Vagina (tissue), 2 donors: ENCODE measurements around the gene PHOSPHO2. TPM values are rescaled to one million over a fixed set of nuclear protein-coding genes. Genes with fewer than 3 reads are reported as not detected.

Experiments
- DNase-seq, 2 donors: peaks; one replicate each; pipeline ENCODE4 v3.0.0-alpha.2; 2017; ENCODE audit errors: extremely low spot score in 2 of 2
- H3K27ac ChIP-seq: fragments of 200-600 bp; sonication (generic); one replicate; pipeline ENCODE4 v1.5.1; 2019
- H3K27me3 ChIP-seq: fragments of 200-600 bp; sonication (generic); one replicate; pipeline ENCODE4 v1.5.1; 2019
- H3K36me3 ChIP-seq, 2 donors: fragments of 200-600 bp; sonication (generic); one replicate each; pipeline ENCODE4 v1.5.1; 2017 to 2019
- H3K4me1 ChIP-seq: fragments of 200-600 bp; sonication (generic); one replicate; pipeline ENCODE4 v1.5.1; 2019
- H3K4me3 ChIP-seq, 2 donors: fragments of 200-600 bp; sonication (generic); 1 replicate in 1 of 2; 2 replicates in 1 of 2; pipeline ENCODE4 v1.5.1; 2016 to 2019
- H3K9me3 ChIP-seq: fragments of 200-600 bp; sonication (generic); one replicate; pipeline ENCODE4 v1.5.1; 2019
- CTCF ChIP-seq, 3 experiments: fragments of 450-650 bp in 2 of 3; fragments of 200-600 bp in 1 of 3; sonication (generic) in 1 of 3; IDR thresholded peaks; one replicate each; pipeline ENCODE4 v1.5.1; 2017 to 2019; ENCODE audit warnings: antibody characterized with exemption in 3 of 3, mild to moderate bottlenecking in 2 of 3, moderate library complexity in 2 of 3
- POLR2A ChIP-seq, 2 donors: fragments of 450-650 bp; IDR thresholded peaks; one replicate each; pipeline ENCODE4 v1.6.1; 2017; ENCODE audit warnings: antibody characterized with exemption in 2 of 2, mild to moderate bottlenecking in 2 of 2, moderate library complexity in 2 of 2
- POLR2AphosphoS5 ChIP-seq, 2 donors: sonication (generic); formaldehyde crosslinking; IDR thresholded peaks; one replicate each; pipeline ENCODE4 v1.9.0; 2017; ENCODE audit warnings: antibody characterized with exemption in 2 of 2, mild to moderate bottlenecking in 2 of 2, low read depth in 1 of 2; ENCODE audit not compliant: insufficient read depth in 1 of 2
- intact Hi-C: fragments of 100-400 bp; cut with DNase I; formaldehyde crosslinking; loops from one replicate; pipeline ENCODE4 v1.15.1; 2023
- total RNA-seq: library from RNA; depleted of rRNA; stranded (reverse); fragments of >200 nt; gene quantifications from one replicate; pipeline ENCODE4 v1.2.3, GENCODE V29; 2016

Gene PHOSPHO2
- total RNA-seq, 1 donor from 2014 or later = 4.7 TPM

- intact Hi-C loops = no loop called here
- H3K4me3 ChIP-seq = no peak overlapping the region
- TF ChIP-seq POLR2AphosphoS5 (IDR thresholded peaks at IDR 0.05; ENCODE audit: insufficient read depth in 1 of 2, low read depth in 1 of 2) = no peak
- no peak for TF ChIP-seq POLR2A (IDR thresholded peaks at IDR 0.05)
- TF ChIP-seq CTCF (IDR thresholded peaks at IDR 0.05) = no peak
These were observed 31.0 kb upstream of the PHOSPHO2 start for GRCh38 chr2:169663247-169663646.

GRCh38 chr2:169664600-169664977 is 29.7 kb upstream of the PHOSPHO2 start:
- H3K27ac ChIP-seq = no peak overlapping the region

More at GRCh38 chr2:169663247-169663646, 31.0 kb upstream of the PHOSPHO2 start:
- DNase-seq = no peak
- no peaks in the 10 kb centered on the region for H3K36me3 ChIP-seq
- no peaks in the 10 kb centered on the region for H3K4me1 ChIP-seq
- no peaks in the 10 kb centered on the region for H3K9me3 ChIP-seq
- H3K27ac ChIP-seq = no peak overlapping the region
- H3K27me3 ChIP-seq = no peaks in the 10 kb centered on the region

GRCh38 chr2:169664978-169665930 is 29.0 kb upstream of the PHOSPHO2 start:
- Histone ChIP-seq H3K27ac (no peak overlapping the region), H3K9me3 (no peaks in the 10 kb centered on the region), H3K4me3 (no peak overlapping the region), H3K27me3 (no peaks in the 10 kb centered on the region), H3K36me3 (no peaks in the 10 kb centered on the region), H3K4me1 (no peaks in the 10 kb centered on the region)
- DNase-seq = no peak
- intact Hi-C loops = no loop called here
- TF ChIP-seq CTCF (IDR thresholded peaks at IDR 0.05) (no peak), POLR2A (IDR thresholded peaks at IDR 0.05) (no peak), POLR2AphosphoS5 (IDR thresholded peaks at IDR 0.05; ENCODE audit: insufficient read depth in 1 of 2, low read depth in 1 of 2) (no peak)

More at GRCh38 chr2:169664600-169664977, 29.7 kb upstream of the PHOSPHO2 start:
- Histone ChIP-seq H3K36me3 (no peaks in the 10 kb centered on the region), H3K27me3 (no peaks in the 10 kb centered on the region), H3K4me1 (no peaks in the 10 kb centered on the region), H3K4me3 (no peak overlapping the region), H3K9me3 (no peaks in the 10 kb centered on the region)
- intact Hi-C loops = no loop called here
- TF ChIP-seq POLR2A (IDR thresholded peaks at IDR 0.05) = no peak
- no peak for TF ChIP-seq CTCF (IDR thresholded peaks at IDR 0.05)
- TF ChIP-seq POLR2AphosphoS5 (IDR thresholded peaks at IDR 0.05; ENCODE audit: insufficient read depth in 1 of 2, low read depth in 1 of 2) = no peak
- DNase-seq = no peak

GRCh38 chr2:169667583-169667982 is 26.7 kb upstream of the PHOSPHO2 start:
- Histone ChIP-seq H3K4me3 (no peak overlapping the region), H3K9me3 (no peaks in the 10 kb centered on the region), H3K36me3 (no peaks in the 10 kb centered on the region), H3K27me3 (no peaks in the 10 kb centered on the region), H3K4me1 (no peaks in the 10 kb centered on the region), H3K27ac (no peak overlapping the region)
- TF ChIP-seq CTCF (IDR thresholded peaks at IDR 0.05) (no peak), POLR2AphosphoS5 (IDR thresholded peaks at IDR 0.05; ENCODE audit: insufficient read depth in 1 of 2, low read depth in 1 of 2) (no peak), POLR2A (IDR thresholded peaks at IDR 0.05) (no peak)
- DNase-seq = no peak
- intact Hi-C loops = no loop called here

- intact Hi-C loops = no loop called here
- no peak for DNase-seq
- H3K36me3 ChIP-seq = no peaks in the 10 kb centered on the region
- H3K27me3 ChIP-seq = no peaks in the 10 kb centered on the region
- TF ChIP-seq POLR2AphosphoS5 (IDR thresholded peaks at IDR 0.05; ENCODE audit: insufficient read depth in 1 of 2, low read depth in 1 of 2) (no peak), POLR2A (IDR thresholded peaks at IDR 0.05) (no peak)
- no peak overlapping the region for H3K4me3 ChIP-seq
- no peaks in the 10 kb centered on the region for H3K9me3 ChIP-seq
- no peak overlapping the region for H3K27ac ChIP-seq
- no peaks in the 10 kb centered on the region for H3K4me1 ChIP-seq
These were observed 24.0 kb upstream of the PHOSPHO2 start for GRCh38 chr2:169670215-169670651.
